ENCODE data around the gene ITCH. TPM values are rescaled to one million over a fixed set of nuclear protein-coding genes. Genes with fewer than 3 reads are reported as not detected.

ITCH gene
- total RNA-seq, 4 donors from 2014 or later: 50.3 to 64.3 (median 52.8) TPM

- DNase-seq (ENCODE audit: extremely low spot score): peak; percentile 87
- WGBS: 77% methylated on average over 7 of the region's 7 CpGs
- peaks cover 11 to 42% (median 37%) of the 10 kb centered on the region in 4 donors for H3K36me3 ChIP-seq
- intact Hi-C loops (cut with DNase I): loop anchor here (10.0 kb wide), 1 partner anchor 211 kb away; no protein-coding TSS in a partner anchor
- TF ChIP-seq CTCF (IDR thresholded peaks at IDR 0.05) (no peak), POLR2A (IDR thresholded peaks at IDR 0.05; ENCODE audit: low read depth) (no peak), POLR2AphosphoS5 (IDR thresholded peaks at IDR 0.05) (no peak)
- H3K9me3 ChIP-seq: no peaks in the 10 kb centered on the region
- H3K4me3 ChIP-seq: peak overlapping the region in 1 of 4 donors; percentile 8
- H3K4me1 ChIP-seq: peaks cover 70 to 88% (median 85%) of the 10 kb centered on the region in 4 donors
- H3K27ac ChIP-seq (replicated peaks in 1 of 4): peak overlapping the region; percentile 74 to 85 (median 84)
- H3K27me3 ChIP-seq: no peaks in the 10 kb centered on the region
Measured at GRCh38 chr20:34525342-34525708, 162.3 kb downstream of the ITCH start.

- peaks cover 11 to 48% (median 39%) of the 10 kb centered on the region in 4 donors for H3K36me3 ChIP-seq
- whole genome bisulfite sequencing: 11% methylated on average over 14 of the region's 14 CpGs
- H3K4me1 ChIP-seq: peaks cover 70 to 88% (median 82%) of the 10 kb centered on the region in 4 donors
- DNase-seq (ENCODE audit: extremely low spot score): peak; percentile 95
- peak overlapping the region; percentile 74 to 85 (median 84) for H3K27ac ChIP-seq (replicated peaks in 1 of 4)
- no peaks in the 10 kb centered on the region for H3K27me3 ChIP-seq
- intact Hi-C loops (cut with DNase I): loop anchor here (10.0 kb wide), 1 partner anchor 211 kb away; no protein-coding TSS in a partner anchor
- H3K4me3 ChIP-seq: peak overlapping the region in 1 of 4 donors; percentile 8
- TF ChIP-seq POLR2AphosphoS5 (IDR thresholded peaks at IDR 0.05) (peak; percentile 78 to 80), CTCF (IDR thresholded peaks at IDR 0.05) (no peak)
- H3K9me3 ChIP-seq: no peaks in the 10 kb centered on the region
Measured at GRCh38 chr20:34525709-34526416, 162.8 kb downstream of the ITCH start.

DNA sequence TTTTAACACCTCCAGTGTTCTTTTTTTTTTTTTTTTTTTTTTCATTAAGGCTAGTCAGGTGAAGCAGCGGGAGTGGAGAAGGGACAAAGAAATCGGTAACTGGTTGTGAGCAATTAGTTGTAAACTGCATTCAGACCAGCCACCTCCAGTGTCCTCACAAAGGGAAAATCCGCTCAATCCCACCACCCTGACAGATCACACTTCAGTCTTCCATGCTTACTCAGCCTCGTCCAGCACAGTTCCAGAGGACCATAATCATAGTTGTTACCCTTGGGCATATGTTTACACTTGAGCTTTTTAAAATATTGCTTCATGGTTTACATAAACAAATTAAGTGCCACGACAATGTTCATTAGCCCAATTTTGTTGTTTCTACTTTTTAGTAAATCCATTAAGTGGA, 163.4 kb downstream of the ITCH start:
- no peak for TF ChIP-seq POLR2A (IDR thresholded peaks at IDR 0.05; ENCODE audit: low read depth)
- peak overlapping the region; percentile 74 to 85 (median 84) for H3K27ac ChIP-seq (replicated peaks in 1 of 4)
- no peak for DNase-seq (ENCODE audit: extremely low spot score)
- peaks cover 11 to 50% (median 42%) of the 10 kb centered on the region in 4 donors for H3K36me3 ChIP-seq
- peaks cover 70 to 90% (median 80%) of the 10 kb centered on the region in 4 donors for H3K4me1 ChIP-seq
- H3K9me3 ChIP-seq: no peaks in the 10 kb centered on the region
- H3K4me3 ChIP-seq: no peak overlapping the region
- WGBS: 64% methylated on average over 5 of the region's 5 CpGs
- H3K27me3 ChIP-seq: no peaks in the 10 kb centered on the region
- intact Hi-C loops (cut with DNase I): loop anchor here (10.0 kb wide), 1 partner anchor 212 kb away; no protein-coding TSS in a partner anchor

GRCh38 chr20:34527016-34527415, 163.9 kb downstream of the ITCH start:
- Histone ChIP-seq H3K4me3 (no peak overlapping the region), H3K27me3 (no peaks in the 10 kb centered on the region), H3K9me3 (no peaks in the 10 kb centered on the region), H3K27ac (replicated peaks in 1 of 4) (peak overlapping the region; percentile 74 to 85 (median 84)), H3K36me3 (peaks cover 11 to 53% (median 45%) of the 10 kb centered on the region in 4 donors), H3K4me1 (peaks cover 70 to 90% (median 83%) of the 10 kb centered on the region in 4 donors)
- no peak for DNase-seq (ENCODE audit: extremely low spot score)
- 82% methylated on average over 2 of the region's 10 CpGs for WGBS
- intact Hi-C loops (cut with DNase I): loop anchor here (10.0 kb wide), 1 partner anchor 212 kb away; no protein-coding TSS in a partner anchor
- TF ChIP-seq POLR2AphosphoS5 (IDR thresholded peaks at IDR 0.05): no peak
- no peak for TF ChIP-seq POLR2A (IDR thresholded peaks at IDR 0.05; ENCODE audit: low read depth)
- no peak for TF ChIP-seq EP300 (IDR thresholded peaks at IDR 0.05)

DNA sequence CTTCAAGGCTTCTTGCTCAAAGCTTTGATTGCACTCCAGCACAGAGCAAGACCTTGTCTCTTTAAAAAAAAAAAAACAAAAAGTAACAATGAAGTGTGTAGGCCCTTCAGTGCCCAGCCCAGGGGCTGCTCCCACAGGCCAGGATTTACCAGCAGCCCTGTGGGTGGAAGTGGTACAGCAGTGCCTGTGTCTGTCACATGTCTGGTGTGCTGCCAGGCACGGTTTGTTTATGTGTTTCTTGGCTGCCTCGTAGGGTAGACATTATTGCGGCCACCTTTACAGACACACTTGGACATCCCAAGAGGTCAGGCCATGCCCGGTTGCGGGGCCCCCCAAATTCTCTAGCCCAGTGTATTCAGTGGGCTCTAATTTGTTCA, 165.8 kb downstream of the ITCH start:
- peak overlapping the region; percentile 15 to 48 (median 30) for H3K27ac ChIP-seq (replicated peaks in 1 of 4)
- intact Hi-C loops (cut with DNase I): loop anchor here (10.0 kb wide), 1 partner anchor 214 kb away; no protein-coding TSS in a partner anchor
- WGBS: 45% methylated on average over 5 of the region's 5 CpGs
- no peak for DNase-seq (ENCODE audit: extremely low spot score)
- no peak overlapping the region for H3K4me3 ChIP-seq
- no peaks in the 10 kb centered on the region for H3K27me3 ChIP-seq
- H3K9me3 ChIP-seq: no peaks in the 10 kb centered on the region
- H3K36me3 ChIP-seq: peaks cover 11 to 72% (median 62%) of the 10 kb centered on the region in 4 donors
- peaks cover 55 to 81% (median 67%) of the 10 kb centered on the region in 4 donors for H3K4me1 ChIP-seq
- TF ChIP-seq POLR2A (IDR thresholded peaks at IDR 0.05; ENCODE audit: low read depth) (no peak), CTCF (IDR thresholded peaks at IDR 0.05) (peak in 1 of 3 experiments; percentile 34), POLR2AphosphoS5 (IDR thresholded peaks at IDR 0.05) (peak in 1 of 2 donors; percentile 44), EP300 (IDR thresholded peaks at IDR 0.05) (no peak)
